Activated CD8-positive, alpha-beta memory T cell treated with anti-CD3 and anti-CD28 coated beads, Interleukin-2, amount 50 U/mL, for 1 hour (primary cell): ENCODE measurements around the gene BMAL1.

ENCODE experiments used
- DNase-seq: peaks from one replicate; pipeline ENCODE4 v3.0.0-alpha.2; 2020; ENCODE audit errors: extremely low read depth

BMAL1 gene

DNA sequence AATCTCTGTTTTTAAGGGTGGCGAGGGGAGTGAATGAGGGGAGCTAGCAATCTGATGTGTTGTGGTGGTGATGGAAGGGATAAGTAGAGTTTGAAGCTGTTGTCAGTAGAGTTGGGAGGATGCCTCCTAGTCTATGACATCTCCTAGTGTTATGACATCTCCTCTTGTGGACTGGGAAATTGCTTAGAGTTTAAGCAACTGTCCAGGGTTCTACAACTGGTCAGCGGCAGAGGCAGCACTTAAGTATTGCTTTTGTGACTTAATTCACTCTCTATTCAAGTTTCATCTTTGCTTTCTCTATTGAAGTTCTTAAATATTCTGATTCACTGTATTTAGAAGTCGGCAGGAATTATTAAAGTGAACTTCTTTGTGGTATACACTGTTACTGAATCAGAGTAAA lies 13.8 kb downstream of the BMAL1 start:
- DNase-seq, result no peak

DNA sequence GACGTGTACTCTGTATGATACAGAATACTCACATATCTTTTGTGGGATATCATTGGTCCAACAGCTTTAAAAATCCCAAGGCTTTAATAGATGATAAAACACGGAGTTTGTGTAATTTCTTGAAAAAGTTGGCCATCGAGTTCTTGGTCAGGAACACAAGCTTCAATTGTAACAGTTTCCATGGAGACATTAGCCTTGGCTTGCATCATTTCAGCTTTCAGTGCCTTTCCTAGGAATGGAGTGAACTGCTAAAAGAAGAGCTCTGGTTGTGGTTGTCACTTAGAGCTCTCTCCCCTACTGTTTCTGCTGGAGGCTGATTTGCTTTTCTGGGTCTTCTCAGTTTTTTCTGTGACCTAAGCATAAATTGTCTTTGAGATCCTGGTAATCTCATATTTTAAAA lies 14.2 kb downstream of the BMAL1 start:
- no peak for DNase-seq

DNA sequence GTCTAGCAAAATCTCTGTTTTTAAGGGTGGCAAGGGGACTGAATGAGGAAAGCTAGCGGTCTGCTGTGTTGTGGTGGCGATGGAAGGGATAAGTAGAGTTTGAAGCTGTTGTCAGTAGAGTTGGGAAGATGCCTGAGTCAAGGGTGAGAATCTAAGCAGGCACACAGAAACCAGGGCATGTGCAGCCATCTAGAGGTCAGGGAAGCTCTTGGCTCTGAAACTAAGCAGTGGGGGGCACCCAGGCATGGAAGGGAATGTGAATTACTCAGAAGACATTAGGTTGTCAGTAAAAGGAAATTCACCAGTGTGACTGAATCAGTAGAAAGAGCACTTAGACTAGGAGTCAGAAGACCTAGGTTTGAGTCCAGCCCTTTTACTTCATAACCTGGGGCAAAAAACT lies 15.4 kb downstream of the BMAL1 start:
- DNase-seq, result no peak

DNA sequence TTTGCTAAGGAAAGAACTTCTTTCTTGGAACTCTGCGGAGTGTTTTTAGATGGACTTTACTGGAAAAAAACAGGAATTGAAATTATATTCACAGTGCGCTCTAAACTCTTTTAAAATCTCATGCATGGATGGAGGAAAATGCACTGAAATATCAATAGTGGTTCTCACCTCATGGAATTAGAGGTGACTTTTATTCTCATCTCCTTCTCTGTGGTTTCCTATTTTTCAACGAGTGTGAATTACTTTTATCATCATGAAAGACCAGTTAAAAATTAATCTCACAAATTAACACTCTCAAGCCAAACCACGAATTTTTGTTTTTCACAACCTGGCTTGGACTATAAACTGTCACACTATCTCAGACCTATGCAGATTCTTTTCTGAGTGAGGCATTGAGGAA lies 16.6 kb downstream of the BMAL1 start:
- no peak for DNase-seq

DNA sequence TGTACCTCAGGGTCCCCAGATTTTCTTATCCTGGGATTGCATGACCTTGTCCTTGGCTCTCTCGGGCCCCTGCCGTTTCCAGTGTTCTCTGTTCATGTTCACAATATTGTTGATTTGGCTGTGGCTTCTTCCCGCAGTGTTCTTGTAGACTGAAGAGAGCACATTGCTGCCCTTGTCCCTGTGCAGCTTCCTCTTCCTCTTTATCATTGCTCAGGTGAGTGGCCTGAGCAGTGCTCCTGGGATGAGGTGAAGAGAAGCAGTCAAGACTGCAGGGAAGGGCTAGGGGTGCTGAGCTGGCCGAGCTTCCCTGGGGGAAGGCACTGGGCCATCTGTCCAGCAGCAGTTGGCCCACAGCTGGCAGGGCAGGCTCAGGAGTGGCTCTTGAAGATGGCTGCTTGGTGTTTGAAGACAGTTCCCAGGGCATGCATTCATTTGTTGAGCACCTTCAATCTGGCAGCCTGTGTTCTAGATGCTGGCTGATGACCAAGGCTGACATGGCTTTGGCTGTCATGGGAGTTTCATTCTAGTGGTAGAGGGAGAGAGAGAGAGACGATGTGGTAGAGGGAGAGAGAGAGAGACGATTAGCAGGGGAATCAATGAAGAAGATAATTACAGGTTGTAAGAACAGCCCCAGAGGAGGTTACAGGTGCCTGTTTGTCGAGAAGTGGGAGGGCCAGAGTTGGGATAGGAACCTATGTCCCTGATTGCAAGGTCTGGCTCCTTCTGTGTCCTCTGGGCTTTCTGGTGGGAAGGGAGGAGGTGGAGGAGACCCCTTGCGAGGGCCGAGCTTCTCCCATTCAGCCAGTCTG lies 17.4 kb downstream of the BMAL1 start:
- no peak for DNase-seq

DNA sequence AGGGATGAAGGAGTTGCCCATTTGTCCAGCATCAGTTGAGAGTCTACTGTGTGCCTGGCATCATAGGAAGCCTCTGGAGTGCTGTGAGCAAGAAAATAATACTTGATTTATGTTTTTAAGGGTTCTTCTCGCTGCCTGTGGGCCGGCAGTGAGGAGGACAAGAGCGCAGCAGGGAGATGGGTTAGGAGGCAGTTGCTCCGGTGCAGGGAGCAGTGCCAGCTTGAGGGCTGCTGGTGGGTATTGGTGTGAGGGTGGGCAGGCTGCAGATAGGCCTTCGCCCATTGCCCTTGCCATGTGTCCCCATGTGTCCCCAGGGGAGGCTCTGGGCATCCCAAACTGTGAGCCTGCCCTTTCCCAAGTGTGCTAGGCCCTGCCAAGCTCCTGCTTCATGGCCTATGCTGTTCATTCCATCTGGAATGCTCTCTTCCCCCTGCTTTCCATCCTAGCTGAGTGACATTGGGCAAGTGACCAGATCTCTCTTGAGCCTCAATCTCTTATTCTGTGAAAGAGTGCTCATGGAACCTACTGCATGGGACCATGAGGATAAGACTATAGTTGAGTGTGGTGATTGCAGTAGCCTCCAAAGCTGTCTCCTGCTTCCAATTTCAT lies 19.8 kb downstream of the BMAL1 start:
- DNase-seq, result no peak

DNA sequence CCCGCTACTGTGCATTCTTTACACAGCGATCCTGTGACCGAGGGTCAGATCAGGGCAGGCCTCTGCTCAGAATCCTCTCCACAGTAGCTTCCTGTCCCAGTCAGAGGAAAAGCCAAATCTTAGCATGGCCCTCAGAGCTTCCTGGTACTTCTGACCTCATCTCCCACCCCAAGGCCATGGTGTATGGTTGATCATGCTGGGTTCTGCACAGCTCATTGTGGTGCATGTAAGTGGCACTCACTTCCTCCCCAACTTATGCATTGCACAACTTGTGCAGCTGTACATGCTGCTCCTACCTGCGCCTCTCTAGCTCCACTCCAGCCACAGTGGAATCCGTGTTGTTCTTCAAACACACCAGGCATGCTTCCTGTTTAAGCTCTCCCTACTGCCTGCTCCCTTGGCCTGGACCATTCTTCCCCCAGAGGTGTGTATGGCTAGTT lies 20.3 kb downstream of the BMAL1 start:
- no peak for DNase-seq

DNA sequence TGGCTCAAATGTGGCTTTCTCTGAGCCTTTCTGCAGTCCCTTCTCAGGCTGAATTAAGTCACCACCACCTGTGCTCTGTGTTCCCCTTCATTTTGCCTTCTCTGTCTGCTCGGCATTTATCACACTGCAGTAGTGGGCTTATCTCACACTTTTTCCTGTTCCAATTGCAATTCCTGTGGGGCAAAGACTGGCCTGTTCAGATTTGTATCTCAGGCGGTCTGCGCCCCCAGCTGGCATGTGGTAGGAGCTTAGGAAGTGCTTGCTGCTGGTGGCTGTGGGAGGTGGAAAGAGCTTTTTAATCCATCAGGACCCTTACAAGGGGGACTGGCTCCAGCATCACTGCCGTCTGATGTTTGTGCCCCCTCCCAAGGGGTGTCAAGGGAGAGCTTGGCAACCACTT lies 21.2 kb downstream of the BMAL1 start:
- no peak for DNase-seq

DNA sequence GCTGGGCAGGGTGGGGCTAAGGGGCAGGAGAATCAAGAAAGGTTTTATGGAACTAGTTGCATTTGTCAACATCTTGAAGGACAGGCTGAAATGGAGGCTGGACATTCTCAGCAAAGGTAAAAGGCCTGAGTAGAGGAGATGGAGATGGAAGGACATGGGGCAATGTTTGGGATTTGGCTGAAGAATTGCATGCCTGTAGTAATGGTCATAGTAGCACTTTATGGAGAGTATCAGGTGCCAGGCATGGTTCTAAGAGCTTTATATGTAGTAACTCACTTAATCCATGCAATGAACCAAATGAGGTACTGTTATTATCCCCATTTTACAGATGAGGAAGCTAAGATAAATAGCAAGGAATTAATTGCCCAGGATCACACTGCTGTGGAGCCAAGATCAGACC lies 23.9 kb downstream of the BMAL1 start:
- no peak for DNase-seq

DNA sequence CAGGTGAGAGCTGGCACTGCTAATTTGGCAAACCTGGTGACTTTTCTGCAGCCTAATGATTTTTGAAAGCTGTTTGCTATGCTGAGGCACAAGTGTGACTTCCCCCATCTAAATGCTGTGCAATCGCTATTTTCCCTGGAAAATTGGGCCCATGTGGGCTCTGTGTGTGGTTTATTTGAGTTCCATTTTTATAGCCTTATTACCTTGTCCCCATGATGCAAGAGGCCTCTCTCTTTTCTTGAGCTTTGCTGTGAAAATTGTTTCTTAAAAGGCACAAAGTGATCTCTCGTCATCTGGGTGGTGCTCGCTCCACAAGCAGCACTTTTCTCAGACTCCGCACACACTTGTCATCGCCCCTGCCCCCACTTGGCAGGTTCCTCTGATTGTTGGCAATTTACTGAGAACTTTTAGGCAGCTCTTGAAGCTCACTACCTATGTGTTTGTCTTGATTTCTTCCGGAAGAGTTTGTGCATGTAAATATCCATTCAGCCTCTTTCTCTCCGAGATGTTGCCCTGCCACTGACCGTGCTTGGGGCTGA lies 24.9 kb downstream of the BMAL1 start:
- DNase-seq, result no peak

DNA sequence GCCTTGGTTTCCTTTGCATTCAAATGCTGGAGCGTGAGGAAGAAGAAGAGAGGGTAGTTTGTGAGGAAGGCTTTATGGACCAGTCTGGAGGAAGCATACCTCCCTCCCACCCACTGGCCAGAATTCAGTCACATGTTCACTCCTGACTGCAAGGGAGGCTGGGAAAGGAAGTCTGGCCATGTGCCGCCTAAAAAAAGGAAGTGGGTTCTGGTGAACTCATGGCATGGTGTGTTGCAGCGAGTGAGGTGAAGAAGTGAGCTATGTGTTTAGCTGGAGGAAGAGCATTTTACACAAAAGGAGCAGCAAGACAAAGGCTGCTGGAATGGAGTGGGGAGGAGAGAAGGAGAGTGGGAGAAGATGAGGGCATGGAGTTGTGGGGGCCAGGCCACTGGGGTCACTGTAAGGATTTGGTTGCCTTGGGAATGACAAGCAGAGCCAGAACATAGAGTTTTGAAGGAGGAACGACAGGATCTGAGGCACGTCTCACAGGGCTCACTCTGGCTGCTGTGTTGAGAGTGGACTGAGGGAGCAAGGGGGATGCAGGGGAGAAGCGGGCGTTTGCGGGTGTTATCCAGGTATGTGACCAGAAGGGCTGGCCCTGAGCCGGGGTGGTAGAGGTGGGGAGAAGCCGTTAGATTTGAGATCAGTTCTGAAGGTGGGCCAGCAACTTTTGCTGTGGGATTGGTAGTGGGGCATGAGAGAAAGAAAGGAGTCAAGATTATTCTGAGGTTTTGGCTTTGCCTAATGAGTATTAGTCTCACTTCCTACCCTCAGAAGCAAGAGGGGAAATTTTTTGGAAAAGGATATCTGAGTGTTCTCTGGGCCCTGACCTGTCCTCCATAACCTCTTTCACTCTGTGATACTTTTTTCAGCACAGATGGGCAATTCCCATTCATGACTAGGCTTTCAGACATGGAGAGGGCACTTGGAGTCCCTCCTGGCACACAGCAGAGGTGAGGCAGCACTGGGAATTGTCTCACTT lies 26.4 kb downstream of the BMAL1 start:
- no peak for DNase-seq

DNA sequence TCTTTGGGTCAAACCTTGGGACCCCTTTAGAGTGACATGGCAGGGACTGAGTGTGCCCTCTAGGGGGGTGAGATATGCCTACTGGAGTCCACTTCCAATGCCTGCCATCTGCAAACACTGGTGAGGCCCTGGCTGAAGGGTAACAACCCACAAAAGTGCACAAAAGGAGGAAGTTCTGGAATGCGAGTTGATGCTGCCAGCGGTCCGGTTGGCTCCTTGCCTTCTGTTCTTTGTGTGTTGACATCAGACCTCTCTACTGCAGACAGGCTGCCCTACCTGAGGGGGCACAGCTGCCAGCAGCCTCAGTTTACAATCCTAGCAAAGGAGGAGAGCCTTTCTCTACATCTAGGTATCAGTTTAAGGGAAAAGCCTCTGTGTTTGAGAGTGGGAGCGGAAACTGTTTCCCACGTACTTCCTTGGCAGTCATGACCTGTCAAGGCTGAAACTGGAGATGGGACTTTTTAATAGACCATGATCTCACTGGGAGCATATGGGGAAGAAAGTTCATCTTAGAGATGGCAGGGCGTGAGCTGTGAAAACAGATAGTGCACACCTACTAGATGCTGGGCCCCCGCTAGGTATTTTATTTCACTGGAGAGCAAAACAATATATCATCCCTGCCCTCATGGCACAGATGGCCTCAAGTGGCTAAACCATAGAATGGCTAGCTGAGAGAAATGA lies 27.2 kb downstream of the BMAL1 start:
- no peak for DNase-seq

DNA sequence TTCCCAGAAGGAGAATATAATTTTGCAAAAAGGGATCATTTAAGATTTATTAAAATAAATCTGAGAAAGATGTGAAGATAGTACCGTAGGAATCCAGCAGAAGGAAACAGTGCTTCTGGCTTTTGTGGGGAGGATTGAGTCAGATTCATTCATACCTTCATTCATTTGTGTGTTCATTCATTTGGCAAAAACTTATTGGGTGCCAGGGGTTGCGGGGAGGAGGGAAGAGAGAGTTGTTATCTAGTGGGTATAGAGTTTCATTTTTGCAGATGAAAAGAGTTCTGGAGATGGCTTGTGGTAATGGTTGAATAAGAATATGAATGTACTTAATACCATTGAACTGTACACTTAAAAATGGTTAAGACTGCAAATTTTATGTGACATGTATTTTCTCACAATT lies 31.1 kb downstream of the BMAL1 start:
- DNase-seq, result no peak

DNA sequence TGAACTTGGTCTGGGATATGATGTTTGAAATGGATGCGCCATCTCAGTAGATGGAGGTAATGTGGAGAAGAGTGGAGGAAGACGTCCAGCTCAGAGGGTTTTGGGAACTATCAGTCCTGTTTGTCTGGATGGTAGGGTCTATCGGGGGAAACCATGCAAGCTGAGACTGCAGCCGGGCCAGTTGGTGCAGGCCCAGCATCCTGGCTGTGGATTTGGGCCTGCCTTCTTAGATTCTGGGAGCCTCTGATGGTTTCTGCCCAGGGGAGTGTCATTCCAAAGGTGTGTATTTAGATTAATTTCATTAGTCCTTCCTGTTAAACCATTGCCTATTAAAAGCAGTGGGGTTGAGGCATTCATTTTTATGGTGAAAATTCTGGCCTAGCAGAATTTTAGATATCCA lies 31.6 kb downstream of the BMAL1 start:
- DNase-seq, result no peak

DNA sequence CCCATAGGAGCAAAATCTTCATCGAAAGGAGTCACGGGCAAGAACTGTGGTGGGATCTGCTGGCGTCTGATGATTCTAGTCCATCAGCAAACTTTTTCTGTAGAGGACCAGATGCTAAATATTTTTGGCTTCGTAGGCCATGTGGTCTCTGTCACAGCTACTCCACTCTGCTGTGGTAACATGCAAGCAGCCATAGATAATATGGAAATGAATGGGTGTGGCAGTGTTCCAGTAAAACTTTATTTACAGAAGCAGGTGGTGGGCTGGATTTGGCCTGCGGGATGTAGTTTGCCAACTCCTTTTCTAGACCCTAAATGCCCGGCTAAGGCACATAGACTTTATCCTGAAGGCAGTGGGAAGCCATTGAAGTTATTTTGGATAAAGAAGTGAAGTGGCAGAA lies 32.9 kb downstream of the BMAL1 start:
- DNase-seq, result no peak

DNA sequence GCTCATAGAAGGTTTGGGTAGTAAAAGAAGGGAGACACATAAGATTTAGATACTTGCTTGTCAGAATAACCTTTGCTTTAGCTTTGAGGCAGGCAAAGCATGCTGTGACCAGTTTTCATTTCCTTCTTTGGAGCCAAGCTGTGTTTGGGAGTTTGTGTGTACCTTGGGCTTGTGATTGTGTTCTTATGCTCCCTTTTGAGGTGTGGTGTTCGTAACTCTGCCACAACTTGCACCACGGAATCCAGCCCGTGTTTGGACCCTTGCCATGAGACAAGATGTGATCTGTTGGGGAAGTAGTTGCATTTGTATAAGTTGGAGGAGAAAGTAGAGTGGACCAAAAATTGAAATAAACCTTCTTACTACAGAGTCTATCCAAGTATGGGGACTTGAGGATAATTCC lies 34.0 kb downstream of the BMAL1 start:
- no peak for DNase-seq

DNA sequence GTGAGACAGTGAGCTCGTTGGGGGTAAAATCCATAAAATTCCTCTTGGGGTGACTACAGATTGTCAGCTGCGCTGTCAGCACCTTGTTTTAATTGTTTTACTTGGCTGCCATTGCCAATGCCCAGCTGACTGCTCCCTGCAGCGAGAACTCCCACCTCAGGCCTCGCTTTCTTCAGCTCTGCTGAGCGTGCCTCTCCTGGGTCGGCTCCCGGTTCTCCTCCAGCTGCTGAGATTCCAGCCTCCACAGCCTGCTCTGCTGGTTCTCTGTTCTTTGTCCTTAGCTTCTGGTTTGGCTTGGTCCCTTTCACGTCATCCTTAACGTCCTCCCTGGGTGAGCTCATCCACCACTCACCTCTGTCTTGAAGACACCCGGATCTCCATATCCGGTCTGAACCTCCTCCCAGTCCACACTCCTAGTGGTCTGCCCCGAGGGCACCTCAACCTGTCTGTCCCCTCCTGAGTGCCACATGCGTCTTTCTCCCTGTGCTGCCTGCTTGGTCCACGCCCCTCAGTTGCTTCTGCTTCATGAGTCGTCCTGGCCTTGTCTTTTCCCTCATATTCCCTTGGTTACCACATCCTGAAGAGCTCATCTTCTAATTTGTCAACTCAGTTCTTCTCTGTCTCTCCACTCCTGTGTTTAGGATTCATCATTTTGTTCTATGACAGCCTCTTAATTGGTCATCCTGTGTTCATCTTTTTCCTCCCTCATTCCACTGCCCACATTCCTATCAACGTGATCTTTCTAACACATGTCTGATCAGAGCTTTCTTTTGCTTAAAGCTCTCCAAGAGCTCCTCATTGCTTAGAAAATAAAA lies 35.6 kb downstream of the BMAL1 start:
- no peak for DNase-seq

DNA sequence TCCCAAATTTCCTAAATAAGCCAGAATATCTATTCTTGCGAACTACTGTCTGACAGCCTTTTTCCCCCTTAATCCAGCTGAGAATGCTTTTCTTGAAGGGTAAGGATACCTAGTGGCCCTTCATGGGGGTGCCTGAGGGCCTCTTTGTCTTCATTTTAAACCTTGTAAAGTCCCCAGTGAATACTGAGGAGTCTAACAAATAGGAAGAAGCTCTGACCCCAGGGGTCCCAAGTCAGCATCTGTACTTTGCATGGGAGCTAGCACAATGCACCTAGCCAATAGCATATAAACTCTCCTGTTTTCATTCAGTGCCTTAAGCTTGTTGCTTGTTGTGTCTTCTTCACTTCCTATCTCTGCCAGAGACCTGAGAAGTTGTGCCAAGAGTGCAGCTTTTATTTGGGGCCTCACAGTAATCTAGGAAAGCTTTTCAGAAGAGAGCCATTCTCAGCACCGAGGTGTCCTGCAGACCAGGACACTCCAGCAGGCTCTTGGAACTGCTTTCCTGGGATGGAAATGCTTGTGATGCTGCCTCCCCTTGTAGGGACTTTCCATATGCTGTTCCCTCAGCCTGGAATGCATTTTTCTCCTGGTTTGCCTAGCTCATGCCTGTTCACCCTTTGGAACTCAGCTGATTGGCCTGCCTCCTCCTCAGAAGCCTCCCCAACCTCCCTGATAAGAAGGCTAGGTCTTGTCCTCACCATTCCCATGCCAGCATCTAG lies 37.2 kb downstream of the BMAL1 start:
- no peak for DNase-seq

DNA sequence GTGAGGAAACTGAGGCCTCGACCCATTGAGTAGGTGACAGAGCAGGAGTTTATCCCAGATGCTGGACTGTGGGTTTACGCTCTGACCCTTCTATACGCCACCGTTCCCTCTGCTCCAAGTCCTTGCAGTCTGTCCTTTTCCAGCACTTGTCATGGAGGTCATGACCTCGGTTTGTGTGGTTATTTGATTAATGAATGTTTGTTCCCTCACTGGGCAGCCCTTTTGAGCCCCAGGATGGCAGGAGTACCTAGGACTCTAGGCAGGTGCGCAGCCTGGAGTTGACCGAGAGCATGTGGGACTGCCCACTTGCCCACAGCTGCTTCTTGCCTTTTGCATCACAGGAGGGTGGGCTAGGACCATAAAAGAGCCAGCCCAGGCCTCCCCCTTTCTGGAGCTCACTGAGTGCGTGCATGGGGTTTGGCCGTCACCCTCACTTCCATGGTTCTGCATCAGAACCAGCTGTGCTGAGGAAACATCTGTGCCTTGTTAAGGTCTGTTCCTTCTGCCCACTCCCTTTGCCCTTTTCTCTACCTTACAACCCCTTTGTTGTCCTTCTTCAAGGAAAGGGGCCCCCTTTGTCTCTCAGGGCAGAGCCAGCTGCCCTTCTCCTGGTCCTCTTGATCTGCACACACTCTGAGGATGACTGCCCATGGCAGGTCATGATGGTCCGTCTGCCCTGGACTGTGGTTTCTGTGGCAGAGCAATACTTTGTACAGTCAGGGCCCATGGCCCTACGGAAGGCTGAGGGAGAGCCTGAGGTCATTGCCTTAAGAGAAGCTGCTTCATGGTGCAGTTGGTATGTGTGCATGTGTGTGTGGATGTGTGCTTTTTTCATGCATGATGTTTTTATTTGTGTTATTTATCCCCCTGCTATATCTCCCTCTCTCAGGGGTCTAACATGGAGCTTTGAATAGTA lies 38.2 kb downstream of the BMAL1 start:
- no peak for DNase-seq
